ENCODE data around the gene ARID5A. TPM values are rescaled to one million over a fixed set of nuclear protein-coding genes. Genes with fewer than 3 reads are reported as not detected.

The ARID5A gene
- total RNA-seq, 1 experiment from 2014 or later = 7.3 TPM

- POLR2A ChIA-PET (ENCODE audit: low non-redundant PET) = no interaction called here
Observed at GRCh38 chr2:96596596-96596995, 60.0 kb downstream of the ARID5A start.

GRCh38 chr2:96599941-96600340, 63.4 kb downstream of the ARID5A start:
- POLR2A ChIA-PET (ENCODE audit: low non-redundant PET) = no interaction called here
- CTCF ChIA-PET = no interaction called here
- H3K36me3 ChIP-seq (ENCODE audit: insufficient read depth, low read length, poor library complexity, severe bottlenecking) = peaks cover 90% of the 10 kb centered on the region

More at GRCh38 chr2:96596596-96596995, 60.0 kb downstream of the ARID5A start:
- Histone ChIP-seq H3K4me1 (ENCODE audit: insufficient read depth, low read length, poor library complexity, severe bottlenecking) (no peaks in the 10 kb centered on the region), H3K36me3 (ENCODE audit: insufficient read depth, low read length, poor library complexity, severe bottlenecking) (peaks cover 88% of the 10 kb centered on the region), H3K27ac (ENCODE audit: low read depth, low read length, poor library complexity, severe bottlenecking) (no peak overlapping the region), H3K4me3 (ENCODE audit: low read depth, low read length, poor library complexity, severe bottlenecking) (no peak overlapping the region), H3K27me3 (replicated peaks; ENCODE audit: insufficient read depth, low read depth, low read length, poor library complexity) (no peaks in the 10 kb centered on the region), H3K9me3 (ENCODE audit: low read depth, low read length, poor library complexity, severe bottlenecking) (no peaks in the 10 kb centered on the region)
- CTCF ChIA-PET = no interaction called here
- TF ChIP-seq EZH2 (IDR thresholded peaks at IDR 0.05; ENCODE audit: borderline replicate concordance, low read depth, low read length, poor library complexity, severe bottlenecking) (no peak), CTCF (conservative IDR thresholded peaks at IDR 0.05; ENCODE audit: low read depth, low read length) (no peak)
- intact Hi-C loops (cut with micrococcal nuclease; ENCODE audit: unreplicated experiment) = no loop called here
- no TSS peak for BruUV-seq (replicated peaks)
- DNase-seq (ENCODE audit: low spot score) = no peak

GRCh38 chr2:96601382-96602292, 65.1 kb downstream of the ARID5A start:
- BruUV-seq (replicated peaks) = no TSS peak
- POLR2A ChIA-PET (ENCODE audit: low non-redundant PET) = no interaction called here
- CTCF ChIA-PET = interaction anchor here (0.6 kb wide), 1 partner anchor 177 kb away, joined by 6 read pairs; no protein-coding TSS in a partner anchor
- no peaks in the 10 kb centered on the region for H3K9me3 ChIP-seq (ENCODE audit: low read depth, low read length, poor library complexity, severe bottlenecking)
- no peaks in the 10 kb centered on the region for H3K4me1 ChIP-seq (ENCODE audit: insufficient read depth, low read length, poor library complexity, severe bottlenecking)
- H3K27me3 ChIP-seq (replicated peaks; ENCODE audit: insufficient read depth, low read depth, low read length, poor library complexity) = no peaks in the 10 kb centered on the region
- intact Hi-C loops (cut with micrococcal nuclease; ENCODE audit: unreplicated experiment) = loop anchor here (10.0 kb wide), 1 partner anchor 163 kb away; the partner anchor contains the start of gene CNNM4
- H3K4me3 ChIP-seq (ENCODE audit: low read depth, low read length, poor library complexity, severe bottlenecking) = no peak overlapping the region
- TF ChIP-seq CTCF (conservative IDR thresholded peaks at IDR 0.05; ENCODE audit: low read depth, low read length) (no peak), EZH2 (IDR thresholded peaks at IDR 0.05; ENCODE audit: borderline replicate concordance, low read depth, low read length, poor library complexity, severe bottlenecking) (no peak)
- no peak overlapping the region for H3K27ac ChIP-seq (ENCODE audit: low read depth, low read length, poor library complexity, severe bottlenecking)
- no peak for DNase-seq (ENCODE audit: low spot score)
- peaks cover 93% of the 10 kb centered on the region for H3K36me3 ChIP-seq (ENCODE audit: insufficient read depth, low read length, poor library complexity, severe bottlenecking)

More at GRCh38 chr2:96599941-96600340, 63.4 kb downstream of the ARID5A start:
- no peak overlapping the region for H3K4me3 ChIP-seq (ENCODE audit: low read depth, low read length, poor library complexity, severe bottlenecking)
- no peak for TF ChIP-seq EZH2 (IDR thresholded peaks at IDR 0.05; ENCODE audit: borderline replicate concordance, low read depth, low read length, poor library complexity, severe bottlenecking)
- TF ChIP-seq CTCF (conservative IDR thresholded peaks at IDR 0.05; ENCODE audit: low read depth, low read length) = no peak
- no peak for DNase-seq (ENCODE audit: low spot score)
- H3K9me3 ChIP-seq (ENCODE audit: low read depth, low read length, poor library complexity, severe bottlenecking) = no peaks in the 10 kb centered on the region
- intact Hi-C loops (cut with micrococcal nuclease; ENCODE audit: unreplicated experiment) = loop anchor here (10.0 kb wide), 1 partner anchor 165 kb away; the partner anchor contains the start of gene CNNM4
- H3K27me3 ChIP-seq (replicated peaks; ENCODE audit: insufficient read depth, low read depth, low read length, poor library complexity) = no peaks in the 10 kb centered on the region
- no peaks in the 10 kb centered on the region for H3K4me1 ChIP-seq (ENCODE audit: insufficient read depth, low read length, poor library complexity, severe bottlenecking)
- no TSS peak for BruUV-seq (replicated peaks)
- H3K27ac ChIP-seq (ENCODE audit: low read depth, low read length, poor library complexity, severe bottlenecking) = no peak overlapping the region

Other genes starting within 250 kb of the ARID5A start
- 202 and 208 TPM in 2 replicates for gene SNRNP200, start 231.2 kb upstream of the ARID5A start, total RNA-seq (2021)
- 23.5 and 23.9 TPM in 2 replicates for gene ITPRIPL1, start 211.4 kb upstream of the ARID5A start, total RNA-seq (2021)
- gene NCAPH, start 201.0 kb upstream of the ARID5A start, total RNA-seq (2021) = 87.6 and 102 TPM in 2 replicates
- not detected in 2 replicates for gene NEURL3, start 31.4 kb upstream of the ARID5A start, total RNA-seq (2021)
- 71.8 and 77.9 TPM in 2 replicates for gene KANSL3, start 101.6 kb downstream of the ARID5A start, total RNA-seq (2021)
- 1.2 TPM in 2 replicates for gene FER1L5, start 106.0 kb downstream of the ARID5A start, total RNA-seq (2021)
- gene LMAN2L, start 203.3 kb downstream of the ARID5A start, total RNA-seq (2021) = 23.1 and 24.0 TPM in 2 replicates
- 15.0 and 16.3 TPM in 2 replicates for gene CNNM4, start 224.2 kb downstream of the ARID5A start, total RNA-seq (2021)